ENCODE measurements around the gene RNF220. TPM values are rescaled to one million over a fixed set of nuclear protein-coding genes. Genes with fewer than 3 reads are reported as not detected.
A peak's percentile ranks its signal among the peaks of the same experiment; 100 is the strongest.

The RNF220 gene
- 100 to 1,000 TPM in 2 of 4 donors, 10 to 100 TPM in 2; 45.8 to 169 (median 89.4) TPM for total RNA-seq

DNA sequence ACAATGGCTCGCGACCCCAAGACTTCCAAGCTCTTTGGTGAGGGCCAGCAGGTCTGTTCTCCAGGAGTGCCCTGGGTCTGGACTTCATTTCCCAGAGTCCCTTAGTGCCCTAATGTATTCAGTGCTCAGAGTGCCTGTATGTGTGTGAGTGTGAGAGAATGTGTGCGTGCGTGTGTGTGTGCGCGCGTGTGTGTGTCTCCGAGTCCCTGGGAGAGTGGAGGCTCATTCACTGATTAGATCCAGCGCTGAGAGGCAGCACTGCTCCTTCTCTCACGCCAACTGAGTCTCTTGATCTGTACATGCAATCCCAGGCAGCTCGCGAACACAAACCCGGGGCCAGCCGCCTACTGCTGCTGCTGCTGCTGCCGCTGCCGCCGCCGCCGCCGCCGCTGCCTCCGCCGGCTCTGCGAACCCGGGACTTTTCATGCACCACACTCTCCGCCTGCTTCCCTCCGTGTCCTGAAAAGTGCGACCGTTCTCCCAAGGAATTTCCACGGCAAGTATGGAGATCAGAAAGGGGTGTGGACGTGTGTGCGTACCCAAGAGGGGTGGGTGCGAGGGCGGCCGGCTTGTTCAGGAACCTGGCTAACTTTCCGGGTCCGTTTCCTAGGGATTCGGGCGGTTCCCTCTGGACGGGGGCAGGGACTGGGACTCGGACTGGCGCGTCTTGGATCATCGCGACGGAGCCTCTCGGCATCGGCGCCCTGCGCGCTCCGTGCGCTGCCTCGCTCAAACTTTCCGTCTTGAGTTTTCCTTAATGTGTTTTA lies at the start of gene RNF220:
Gene RNF220 (plus strand): TSS at position 225 of the 767 bp plus-strand sequence.
- WGBS, 2 donors (ENCODE audit: low coverage in 1 of 2) = 4% methylated on average over 51 of the region's 55 CpGs; no CpG with 5 or more reads in 1 of the 2 donors
- DNase-seq = peak; percentile 42
- Histone ChIP-seq H3K27me3 (peaks cover 100% of the 10 kb centered on the region), H3K27ac (no peak within 1 kb of the TSS), H3K36me3 (no peaks in the 10 kb centered on the region), H3K4me1 (peaks cover 20 to 36% (median 32%) of the 10 kb centered on the region in 4 donors), H3K9me3 (no peaks in the 10 kb centered on the region), H3K4me3 (peak within 1 kb of the TSS in 3 of 4 donors; percentile 24 to 41 (median 39))
- TF ChIP-seq, protein P1, sequence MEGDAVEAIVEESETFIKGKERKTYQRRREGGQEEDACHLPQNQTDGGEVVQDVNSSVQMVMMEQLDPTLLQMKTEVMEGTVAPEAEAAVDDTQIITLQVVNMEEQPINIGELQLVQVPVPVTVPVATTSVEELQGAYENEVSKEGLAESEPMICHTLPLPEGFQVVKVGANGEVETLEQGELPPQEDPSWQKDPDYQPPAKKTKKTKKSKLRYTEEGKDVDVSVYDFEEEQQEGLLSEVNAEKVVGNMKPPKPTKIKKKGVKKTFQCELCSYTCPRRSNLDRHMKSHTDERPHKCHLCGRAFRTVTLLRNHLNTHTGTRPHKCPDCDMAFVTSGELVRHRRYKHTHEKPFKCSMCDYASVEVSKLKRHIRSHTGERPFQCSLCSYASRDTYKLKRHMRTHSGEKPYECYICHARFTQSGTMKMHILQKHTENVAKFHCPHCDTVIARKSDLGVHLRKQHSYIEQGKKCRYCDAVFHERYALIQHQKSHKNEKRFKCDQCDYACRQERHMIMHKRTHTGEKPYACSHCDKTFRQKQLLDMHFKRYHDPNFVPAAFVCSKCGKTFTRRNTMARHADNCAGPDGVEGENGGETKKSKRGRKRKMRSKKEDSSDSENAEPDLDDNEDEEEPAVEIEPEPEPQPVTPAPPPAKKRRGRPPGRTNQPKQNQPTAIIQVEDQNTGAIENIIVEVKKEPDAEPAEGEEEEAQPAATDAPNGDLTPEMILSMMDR (IDR thresholded peaks at IDR 0.05) = no peak
- TF ChIP-seq EP300 (IDR thresholded peaks at IDR 0.05; ENCODE audit: low read depth) (no peak), POLR2A (IDR thresholded peaks at IDR 0.05) (no peak), POLR2AphosphoS5 (IDR thresholded peaks at IDR 0.05) (no peak)
- intact Hi-C loops (cut with DNase I; ENCODE audit: low total_unique reads) = no loop called here
- in situ Hi-C loops (cut with MboI; ENCODE audit: low pct_ligation_motif_present in 1 of 4, low pct_unique_long_range_greater_than_20kb in 1 of 4, low sequenced_read_pairs in 3 of 4) = no loop called here

DNA sequence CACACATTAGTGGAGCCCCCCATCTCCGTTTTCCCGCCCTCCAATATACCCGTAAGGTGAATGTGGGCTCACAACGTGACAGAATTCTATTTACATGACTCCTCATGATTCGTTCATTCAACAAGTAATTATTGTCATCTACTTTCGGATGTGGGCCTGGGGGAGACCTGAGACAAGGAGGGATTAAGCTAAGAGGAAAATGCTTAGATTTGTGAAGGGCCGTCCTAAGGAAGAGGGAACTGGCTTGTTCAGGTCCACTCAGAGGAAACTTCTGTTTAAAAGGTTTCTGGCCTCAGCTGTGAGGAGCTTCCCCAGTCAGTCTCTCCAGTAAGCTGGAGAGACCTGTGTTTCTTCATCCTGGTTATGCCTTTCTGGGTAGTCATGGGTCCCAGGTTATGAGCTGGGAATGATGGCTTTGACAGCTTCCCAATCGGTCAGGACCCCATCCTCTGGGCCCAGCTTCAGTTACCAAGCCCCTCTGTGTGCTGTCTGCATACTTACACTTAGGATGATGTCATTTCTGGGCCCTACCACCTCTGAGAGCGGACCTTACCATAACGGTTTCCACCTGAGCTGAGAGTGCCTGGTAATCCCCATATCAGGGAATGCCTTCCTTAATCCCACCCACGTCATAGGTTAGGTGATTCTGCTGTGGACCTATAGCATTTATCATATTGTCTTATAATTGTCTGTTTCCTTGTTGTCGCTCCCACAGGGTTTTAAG lies 49.3 kb upstream of the RNF220 start:
- no peak for DNase-seq
- no peak overlapping the region for H3K27ac ChIP-seq
- WGBS, 2 donors (ENCODE audit: low coverage in 1 of 2) = 77 to 78% methylated on average over 5 to 12 of the region's 12 CpGs
- no peak for TF ChIP-seq EP300 (IDR thresholded peaks at IDR 0.05; ENCODE audit: low read depth)
- no peak for TF ChIP-seq POLR2A (IDR thresholded peaks at IDR 0.05)
- TF ChIP-seq POLR2AphosphoS5 (IDR thresholded peaks at IDR 0.05) = no peak
- TF ChIP-seq, protein P1 (IDR thresholded peaks at IDR 0.05) = no peak
- H3K4me1 ChIP-seq = peaks cover 0 to 29% (median 8%) of the 10 kb centered on the region in 4 donors
- in situ Hi-C loops (cut with MboI; ENCODE audit: low pct_ligation_motif_present in 1 of 4, low pct_unique_long_range_greater_than_20kb in 1 of 4, low sequenced_read_pairs in 3 of 4) = no loop called here
- no peaks in the 10 kb centered on the region for H3K36me3 ChIP-seq
- no peaks in the 10 kb centered on the region for H3K27me3 ChIP-seq
- intact Hi-C loops (cut with DNase I; ENCODE audit: low total_unique reads) = no loop called here
- H3K4me3 ChIP-seq = peak overlapping the region in 2 of 4 donors; percentile 97 to 98
- H3K9me3 ChIP-seq = no peaks in the 10 kb centered on the region

DNA sequence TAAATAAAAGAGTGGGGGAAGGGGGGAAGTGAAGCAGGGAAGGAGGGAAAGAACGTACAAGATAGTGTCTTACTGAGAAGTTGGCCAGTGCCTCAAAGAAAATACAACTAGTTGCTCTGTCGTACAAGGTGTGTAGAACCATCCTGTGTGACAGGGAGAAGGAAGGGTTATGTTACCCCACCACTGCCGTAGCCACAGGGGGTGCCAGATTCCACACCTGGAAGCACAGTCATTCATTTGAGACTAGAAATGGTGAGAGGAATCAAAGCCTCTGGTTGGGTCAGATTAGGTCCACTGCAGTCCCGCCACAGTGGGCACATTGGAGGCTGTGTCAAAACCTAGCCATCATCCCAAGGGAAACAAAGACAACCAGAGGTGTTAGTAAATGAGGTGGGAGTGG lies 47.3 kb upstream of the RNF220 start:
- Histone ChIP-seq H3K27ac (no peak overlapping the region), H3K9me3 (no peaks in the 10 kb centered on the region), H3K4me3 (no peak overlapping the region), H3K4me1 (peaks cover 0 to 26% (median 8%) of the 10 kb centered on the region in 4 donors), H3K27me3 (no peaks in the 10 kb centered on the region), H3K36me3 (no peaks in the 10 kb centered on the region)
- intact Hi-C loops (cut with DNase I; ENCODE audit: low total_unique reads) (no loop called here), in situ Hi-C loops (cut with MboI; ENCODE audit: low pct_ligation_motif_present in 1 of 4, low pct_unique_long_range_greater_than_20kb in 1 of 4, low sequenced_read_pairs in 3 of 4) (no loop called here)
- TF ChIP-seq EP300 (IDR thresholded peaks at IDR 0.05; ENCODE audit: low read depth) = no peak
- no peak for TF ChIP-seq POLR2AphosphoS5 (IDR thresholded peaks at IDR 0.05)
- no peak for TF ChIP-seq POLR2A (IDR thresholded peaks at IDR 0.05)
- TF ChIP-seq, protein P1 (IDR thresholded peaks at IDR 0.05) = no peak
- no peak for DNase-seq
- WGBS, 2 donors (ENCODE audit: low coverage in 1 of 2) = 67 to 79% methylated on average over 3 to 4 of the region's 4 CpGs

DNA sequence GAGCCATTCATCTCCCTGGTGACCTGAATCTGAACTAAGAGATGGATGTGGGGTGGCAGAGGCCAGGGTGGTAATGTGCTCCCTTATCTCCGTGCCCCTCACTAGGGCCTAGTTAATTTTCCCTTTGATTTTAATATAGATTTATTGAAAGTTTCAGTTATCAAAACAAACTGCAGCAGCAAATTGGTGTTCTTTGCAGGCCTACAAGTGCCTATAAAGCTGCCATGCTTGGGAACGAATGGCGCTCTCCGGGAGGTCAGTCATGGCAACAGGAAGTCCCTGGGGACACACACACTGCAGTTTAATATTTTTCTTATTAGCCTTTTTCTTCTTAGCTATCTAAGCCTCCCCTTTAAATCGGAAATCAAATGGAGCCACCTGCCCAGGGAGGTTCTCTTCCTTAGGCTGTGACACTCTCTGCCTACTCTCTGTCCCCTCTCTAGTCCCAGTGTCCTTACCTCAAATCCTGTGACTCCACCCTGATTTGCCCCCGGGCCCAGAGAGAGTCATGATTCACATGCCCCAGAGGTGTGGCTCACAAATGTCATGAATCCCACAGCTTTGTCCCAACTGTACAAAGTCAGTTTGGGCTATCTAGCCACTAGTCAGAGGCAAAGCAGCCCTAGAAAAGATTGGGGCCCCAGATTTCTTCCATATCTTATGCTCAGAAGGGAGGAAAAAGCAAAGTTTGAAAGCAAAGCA lies 45.7 kb upstream of the RNF220 start:
- TF ChIP-seq, protein P1 (IDR thresholded peaks at IDR 0.05) = no peak
- TF ChIP-seq EP300 (IDR thresholded peaks at IDR 0.05; ENCODE audit: low read depth) = no peak
- no peak for TF ChIP-seq POLR2A (IDR thresholded peaks at IDR 0.05)
- TF ChIP-seq POLR2AphosphoS5 (IDR thresholded peaks at IDR 0.05) = no peak

More for the DNA sequence above, 45.7 kb upstream of the RNF220 start:
- WGBS, 2 donors (ENCODE audit: low coverage in 1 of 2) = 67 to 69% methylated on average over 5 to 6 of the region's 6 CpGs
- Histone ChIP-seq H3K9me3 (no peaks in the 10 kb centered on the region), H3K27me3 (no peaks in the 10 kb centered on the region), H3K4me3 (no peak overlapping the region), H3K36me3 (no peaks in the 10 kb centered on the region), H3K27ac (no peak overlapping the region), H3K4me1 (peaks cover 0 to 9% (median 4%) of the 10 kb centered on the region in 4 donors)
- no peak for DNase-seq
- intact Hi-C loops (cut with DNase I; ENCODE audit: low total_unique reads) = no loop called here
- in situ Hi-C loops (cut with MboI; ENCODE audit: low pct_ligation_motif_present in 1 of 4, low pct_unique_long_range_greater_than_20kb in 1 of 4, low sequenced_read_pairs in 3 of 4) = no loop called here
